ENCODE measurements around the gene ADAMTS3.

The ADAMTS3 gene

GRCh38 chr4:72274251-72274650 lies 294.8 kb downstream of the ADAMTS3 start:
- no peak for DNase-seq

- DNase-seq, result no peak
Observed at GRCh38 chr4:72255269-72255668, 313.8 kb downstream of the ADAMTS3 start.

- no peak for DNase-seq
Observed at GRCh38 chr4:72243641-72244040, 325.4 kb downstream of the ADAMTS3 start.

DNA sequence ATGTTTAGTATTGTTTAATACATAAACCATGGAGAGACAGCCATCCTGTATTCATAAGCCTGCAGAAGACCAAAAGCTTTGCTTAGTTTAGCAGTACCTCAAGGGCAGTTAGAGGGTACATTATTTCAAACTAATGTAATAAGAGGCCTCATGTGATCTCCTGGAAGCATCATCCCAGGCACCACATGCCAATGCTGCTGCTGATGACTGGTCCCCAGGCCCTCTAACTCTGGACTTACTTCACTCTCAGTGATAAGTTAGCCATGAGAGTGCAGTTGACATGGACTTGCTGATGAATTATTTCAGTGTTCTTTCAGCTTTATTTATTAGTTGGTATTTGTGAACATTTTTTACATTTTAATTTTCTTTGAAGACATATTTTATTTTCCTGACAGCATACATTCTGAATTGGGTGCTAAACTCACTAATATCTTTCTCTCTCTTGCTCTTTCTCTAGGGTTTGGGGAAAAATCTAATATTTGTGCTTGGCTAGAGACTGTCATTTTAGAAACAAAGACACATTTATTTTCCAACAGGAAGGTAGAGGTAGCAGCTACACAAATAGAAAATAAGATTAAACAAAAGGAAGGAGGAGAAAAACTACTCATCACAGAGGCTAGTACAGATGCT lies 329.4 kb downstream of the ADAMTS3 start:
- no peak for DNase-seq

Data from GDM1 (cell line).